Spleen (tissue), 7 donors: ENCODE measurements around the gene HOXB9.

Experiments
- POLR2A ChIP-seq, 3 donors: fragments of 450-650 bp; IDR thresholded peaks; one replicate each; pipeline ENCODE4 v1.5.1; 2017; ENCODE audit warnings: antibody characterized with exemption in 3 of 3, mild to moderate bottlenecking in 1 of 3
- TF ChIP-seq, protein P1 (sequence below), 11 experiments: fragments of 200-600 bp in 7 of 11; fragments of 450-650 bp in 4 of 11; sonication (generic) in 4 of 11; IDR thresholded peaks in 8 of 11; conservative IDR thresholded peaks in 3 of 11; 1 replicate in 7 of 11; 2 replicates in 4 of 11; pipeline versions ENCODE4 v1.4.0 to v1.8.0; 2016 to 2021; ENCODE audit warnings: antibody characterized with exemption in 11 of 11, inconsistent platforms in 4 of 11, mild to moderate bottlenecking in 1 of 11
- donor health status: DM: no; HTN: no; CAD: no; lungs with moderate emphysema.
- donor health status: DM: no; HTN: no; CAD: no.
- donor health status: DM: no; HTN: no; CAD: no.

DNA sequence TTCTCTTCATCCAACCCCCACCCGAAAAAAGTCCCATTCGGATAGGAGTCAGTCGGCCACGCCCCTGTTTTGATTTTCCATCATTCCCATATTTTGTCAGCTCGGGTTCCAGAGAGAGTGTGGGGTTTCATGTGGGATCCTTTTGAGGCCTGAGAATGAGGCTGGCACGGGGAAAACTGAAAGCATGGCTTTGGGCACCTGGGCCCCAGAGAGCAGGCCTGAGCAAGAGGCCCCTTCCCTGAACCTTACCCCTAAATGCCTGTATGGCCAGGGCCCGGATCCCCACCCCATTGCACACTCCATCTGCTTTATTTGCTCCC is 43.4 kb downstream of the HOXB9 start:
- TF ChIP-seq, protein P1, sequence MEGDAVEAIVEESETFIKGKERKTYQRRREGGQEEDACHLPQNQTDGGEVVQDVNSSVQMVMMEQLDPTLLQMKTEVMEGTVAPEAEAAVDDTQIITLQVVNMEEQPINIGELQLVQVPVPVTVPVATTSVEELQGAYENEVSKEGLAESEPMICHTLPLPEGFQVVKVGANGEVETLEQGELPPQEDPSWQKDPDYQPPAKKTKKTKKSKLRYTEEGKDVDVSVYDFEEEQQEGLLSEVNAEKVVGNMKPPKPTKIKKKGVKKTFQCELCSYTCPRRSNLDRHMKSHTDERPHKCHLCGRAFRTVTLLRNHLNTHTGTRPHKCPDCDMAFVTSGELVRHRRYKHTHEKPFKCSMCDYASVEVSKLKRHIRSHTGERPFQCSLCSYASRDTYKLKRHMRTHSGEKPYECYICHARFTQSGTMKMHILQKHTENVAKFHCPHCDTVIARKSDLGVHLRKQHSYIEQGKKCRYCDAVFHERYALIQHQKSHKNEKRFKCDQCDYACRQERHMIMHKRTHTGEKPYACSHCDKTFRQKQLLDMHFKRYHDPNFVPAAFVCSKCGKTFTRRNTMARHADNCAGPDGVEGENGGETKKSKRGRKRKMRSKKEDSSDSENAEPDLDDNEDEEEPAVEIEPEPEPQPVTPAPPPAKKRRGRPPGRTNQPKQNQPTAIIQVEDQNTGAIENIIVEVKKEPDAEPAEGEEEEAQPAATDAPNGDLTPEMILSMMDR (IDR thresholded peaks at IDR 0.05 in 8 of 11, conservative IDR thresholded peaks at IDR 0.05 in 3 of 11) = no peak
- no peak for TF ChIP-seq POLR2A (IDR thresholded peaks at IDR 0.05)
